Measurements from ENCODE around the gene FMNL3. TPM values are rescaled to one million over a fixed set of nuclear protein-coding genes. Genes with fewer than 3 reads are reported as not detected.

FMNL3 gene
- total RNA-seq, 6 experiments from 2014 or later = 2.1 to 4.9 (median 2.9) TPM

DNA sequence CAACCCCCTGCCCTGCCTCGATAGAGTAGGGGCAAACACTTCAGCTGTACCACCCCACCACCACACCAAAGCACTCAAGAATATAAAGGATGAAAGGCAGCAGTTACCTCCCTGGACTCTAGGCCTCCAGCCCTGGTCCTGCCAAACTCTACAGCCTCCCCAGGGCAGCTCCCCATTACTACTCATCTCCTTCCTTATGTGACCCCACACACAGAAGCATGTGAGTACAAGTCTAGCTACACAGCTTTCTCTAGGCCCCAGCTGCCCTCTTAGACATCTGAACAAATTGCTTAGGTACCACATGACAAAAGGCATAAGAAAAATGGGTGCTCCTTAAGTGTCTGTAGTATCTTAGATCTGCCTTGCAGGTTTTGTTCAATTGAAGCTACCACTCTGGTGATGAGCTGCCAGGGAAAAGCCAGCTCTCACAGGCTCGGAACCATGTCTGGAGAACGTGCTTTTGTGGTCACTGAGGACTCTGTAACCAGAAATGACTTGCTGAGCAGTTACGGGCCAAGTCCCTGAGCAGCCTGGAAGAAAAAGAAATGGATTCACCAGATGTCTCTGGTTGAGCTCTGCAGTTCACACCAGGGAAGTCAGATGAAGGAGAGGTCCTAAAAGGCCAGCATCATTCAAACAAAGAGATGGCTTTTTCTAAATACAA is 32.8 kb downstream of the FMNL3 start:
- TF ChIP-seq, protein P1, sequence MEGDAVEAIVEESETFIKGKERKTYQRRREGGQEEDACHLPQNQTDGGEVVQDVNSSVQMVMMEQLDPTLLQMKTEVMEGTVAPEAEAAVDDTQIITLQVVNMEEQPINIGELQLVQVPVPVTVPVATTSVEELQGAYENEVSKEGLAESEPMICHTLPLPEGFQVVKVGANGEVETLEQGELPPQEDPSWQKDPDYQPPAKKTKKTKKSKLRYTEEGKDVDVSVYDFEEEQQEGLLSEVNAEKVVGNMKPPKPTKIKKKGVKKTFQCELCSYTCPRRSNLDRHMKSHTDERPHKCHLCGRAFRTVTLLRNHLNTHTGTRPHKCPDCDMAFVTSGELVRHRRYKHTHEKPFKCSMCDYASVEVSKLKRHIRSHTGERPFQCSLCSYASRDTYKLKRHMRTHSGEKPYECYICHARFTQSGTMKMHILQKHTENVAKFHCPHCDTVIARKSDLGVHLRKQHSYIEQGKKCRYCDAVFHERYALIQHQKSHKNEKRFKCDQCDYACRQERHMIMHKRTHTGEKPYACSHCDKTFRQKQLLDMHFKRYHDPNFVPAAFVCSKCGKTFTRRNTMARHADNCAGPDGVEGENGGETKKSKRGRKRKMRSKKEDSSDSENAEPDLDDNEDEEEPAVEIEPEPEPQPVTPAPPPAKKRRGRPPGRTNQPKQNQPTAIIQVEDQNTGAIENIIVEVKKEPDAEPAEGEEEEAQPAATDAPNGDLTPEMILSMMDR (IDR thresholded peaks at IDR 0.05) = no peak
- TF ChIP-seq POLR2A (IDR thresholded peaks at IDR 0.05) = no peak

DNA sequence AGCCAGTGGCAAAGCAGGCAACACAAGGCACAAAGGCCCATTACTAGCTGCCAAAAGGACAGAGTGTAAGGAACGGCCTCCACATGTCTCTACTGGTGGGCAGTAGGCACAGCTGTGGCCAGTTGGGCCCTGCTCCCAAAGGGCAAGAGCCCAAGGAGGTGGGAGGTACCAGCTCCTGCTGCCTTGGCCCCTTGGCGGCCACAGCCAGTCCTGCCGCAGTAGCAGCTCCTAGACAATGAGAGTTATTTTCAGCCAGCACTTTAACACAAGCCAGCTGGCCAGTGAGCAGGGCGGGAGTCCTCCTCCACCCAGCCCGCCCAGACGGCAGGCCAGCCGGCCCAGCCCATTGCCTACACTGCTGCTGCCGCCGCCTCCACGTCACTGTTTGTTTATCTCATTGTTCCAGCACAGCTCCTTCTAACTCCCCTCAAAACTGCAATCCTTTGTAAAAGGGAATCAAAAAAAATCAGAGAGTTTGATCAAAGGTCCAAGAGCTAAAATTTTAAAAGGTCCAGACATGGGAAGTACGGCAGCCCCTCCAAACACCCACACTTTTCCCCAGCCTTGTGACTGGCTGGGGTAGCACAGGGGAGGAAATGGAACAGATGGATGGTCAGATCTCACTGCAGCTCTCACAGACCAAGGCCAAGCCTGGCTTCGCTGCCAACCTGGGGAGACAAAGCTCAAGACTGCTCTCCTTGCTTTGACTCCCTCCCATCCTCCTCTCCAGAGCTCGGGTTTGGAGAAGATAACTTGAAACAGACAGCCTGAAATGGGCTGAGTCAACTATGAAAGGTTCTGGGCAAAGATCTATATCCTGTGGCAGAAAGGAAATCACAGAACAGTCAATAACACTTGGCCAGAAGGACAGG is 33.5 kb downstream of the FMNL3 start:
- Histone ChIP-seq H3K4me3 (no peak overlapping the region), H3K27me3 (no peaks in the 10 kb centered on the region)
- intact Hi-C loops (cut with DNase I) = no loop called here

More for the DNA sequence above, 32.8 kb downstream of the FMNL3 start:
- Histone ChIP-seq H3K27me3 (no peaks in the 10 kb centered on the region), H3K9me3 (no peaks in the 10 kb centered on the region), H3K27ac (peak overlapping the region; percentile 65 to 71 (median 66)), H3K4me3 (no peak overlapping the region), H3K36me3 (no peaks in the 10 kb centered on the region), H3K4me1 (peaks cover 0 to 2% (median 0%) of the 10 kb centered on the region in 4 donors)
- WGBS (ENCODE audit: insufficient coverage, low coverage, low lambda C conversion rate, missing lambda C conversion rate) = 39% methylated on average over 3 of the region's 4 CpGs
- ATAC-seq (no peak), DNase-seq (no peak)
- intact Hi-C loops (cut with DNase I) = no loop called here

DNA sequence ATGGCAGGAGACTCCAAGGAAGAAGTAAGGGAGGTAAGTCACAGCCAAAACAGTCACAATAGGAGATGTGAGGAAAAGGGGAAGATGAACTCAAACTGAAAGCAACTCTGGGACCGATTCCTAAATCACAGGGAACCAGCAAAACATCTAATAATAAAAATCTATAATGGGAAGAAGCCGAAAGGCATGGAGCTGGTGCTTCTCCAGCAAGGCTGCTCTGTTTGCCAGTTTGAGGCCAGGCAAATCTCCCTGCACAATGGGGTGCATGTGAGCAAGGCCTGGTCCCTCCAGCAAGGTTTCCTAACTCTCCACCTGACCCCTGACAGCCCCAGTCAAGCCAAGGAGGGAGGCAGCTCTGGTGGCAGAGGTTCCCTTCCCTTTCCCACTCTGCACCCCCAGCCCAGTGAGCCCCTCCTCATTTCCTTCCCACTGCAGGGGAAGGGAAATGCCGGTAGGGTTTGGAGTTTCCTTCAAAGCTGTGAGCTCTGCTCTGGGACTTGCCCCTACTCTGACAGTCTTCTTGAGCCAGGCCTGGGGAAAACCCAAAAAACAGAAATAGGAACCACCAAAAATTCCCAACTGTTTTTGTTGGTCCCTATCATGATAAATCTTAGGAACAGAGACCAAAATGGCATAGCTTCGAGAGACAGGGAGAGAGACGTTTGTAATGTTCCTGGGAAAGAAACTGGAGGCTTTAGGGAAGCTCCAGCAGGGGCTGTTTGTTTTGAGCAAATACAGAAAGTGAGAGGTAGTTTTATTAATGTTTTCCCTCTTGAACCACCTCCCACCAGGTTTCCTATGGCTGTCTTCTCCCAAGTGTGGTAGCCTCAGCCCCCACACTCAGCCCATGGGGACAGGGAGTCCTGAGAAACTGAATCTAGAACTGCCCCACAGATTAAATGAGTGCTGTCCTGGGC is 34.6 kb downstream of the FMNL3 start:
- H3K9me3 ChIP-seq = no peaks in the 10 kb centered on the region
- intact Hi-C loops (cut with DNase I) = no loop called here
- TF ChIP-seq, protein P1 (IDR thresholded peaks at IDR 0.05) = no peak
- TF ChIP-seq POLR2A (IDR thresholded peaks at IDR 0.05) = no peak
- no peak overlapping the region for H3K4me3 ChIP-seq
- WGBS (ENCODE audit: insufficient coverage, low coverage, low lambda C conversion rate, missing lambda C conversion rate) = 48% methylated on average over 4 of the region's 5 CpGs
- DNase-seq (no peak), ATAC-seq (peak in 1 of 4 donors; percentile 12)
- H3K27ac ChIP-seq = peak overlapping the region; percentile 59 to 66 (median 65)
- H3K4me1 ChIP-seq = peaks cover 0 to 2% (median 0%) of the 10 kb centered on the region in 4 donors
- H3K27me3 ChIP-seq = no peaks in the 10 kb centered on the region
- H3K36me3 ChIP-seq = no peaks in the 10 kb centered on the region

More for the DNA sequence above, 33.5 kb downstream of the FMNL3 start:
- Histone ChIP-seq H3K27ac (peak overlapping the region; percentile 65 to 71 (median 66)), H3K9me3 (no peaks in the 10 kb centered on the region), H3K36me3 (no peaks in the 10 kb centered on the region), H3K4me1 (peaks cover 0 to 2% (median 0%) of the 10 kb centered on the region in 4 donors)
- ATAC-seq = peak; percentile 82 to 88 (median 86)
- peak; percentile 50 for TF ChIP-seq POLR2A (IDR thresholded peaks at IDR 0.05)
- TF ChIP-seq, protein P1 (IDR thresholded peaks at IDR 0.05) = peak in 1 of 4 donors; percentile 16
- peak; percentile 63 to 70 (median 70) for DNase-seq
- 38% methylated on average over 5 of the region's 13 CpGs for WGBS (ENCODE audit: insufficient coverage, low coverage, low lambda C conversion rate, missing lambda C conversion rate)

Measured in right lobe of liver (tissue), 6 donors.